Measurements from ENCODE around the gene ZNF518A. TPM values are rescaled to one million over a fixed set of nuclear protein-coding genes. Genes with fewer than 3 reads are reported as not detected.

ZNF518A gene
- total RNA-seq, 1 experiment from 2014 or later: 36.2 TPM

DNA sequence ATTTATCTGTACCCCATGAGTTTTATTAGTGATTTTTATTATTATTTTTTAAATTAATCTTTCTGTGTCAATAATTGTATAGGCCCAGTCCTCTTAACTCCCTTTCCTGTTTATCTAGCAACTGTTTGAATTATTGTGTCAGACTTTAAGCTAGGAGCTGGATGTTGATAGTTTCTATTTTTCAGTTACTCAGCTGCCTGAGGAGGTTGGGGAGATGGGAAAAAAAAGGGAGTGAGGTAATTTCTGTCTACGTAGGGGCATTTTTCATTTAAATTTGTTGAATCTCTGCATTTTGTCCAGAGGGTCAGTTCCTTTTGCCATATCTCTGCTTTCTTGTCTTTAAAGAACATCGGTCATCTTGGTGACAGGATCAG lies 5.0 kb upstream of the ZNF518A start:
- Histone ChIP-seq H3K4ac (ENCODE audit: low read depth, low read length) (no peak overlapping the region), H4K91ac (ENCODE audit: insufficient read length, low read depth, low read length) (no peak overlapping the region), H3K18ac (ENCODE audit: insufficient read length, low read depth, low read length) (no peak overlapping the region), H2AK5ac (ENCODE audit: insufficient read length, low read length) (no peak overlapping the region), H3K56ac (ENCODE audit: insufficient read length, low read depth, low read length) (no peak overlapping the region), H3K4me2 (ENCODE audit: insufficient read depth, insufficient read length, low read length) (peak overlapping the region; percentile 63), H4K20me1 (ENCODE audit: control insufficient read depth, insufficient read depth, insufficient read length) (no peaks in the 10 kb centered on the region), H3K4me1 (ENCODE audit: insufficient read depth, low read length) (no peaks in the 10 kb centered on the region), H3K23me2 (ENCODE audit: insufficient read length, low read depth, low read length, poor library complexity, severe bottlenecking) (peaks cover 4% of the 10 kb centered on the region), H2BK5ac (ENCODE audit: insufficient read length, low read length) (no peak overlapping the region), H4K5ac (ENCODE audit: insufficient read length, low read depth, low read length) (no peak overlapping the region), H3K9ac (ENCODE audit: extremely low read depth, insufficient read length, low read length) (no peak overlapping the region), H2BK120ac (ENCODE audit: low read depth, low read length, poor library complexity, severe bottlenecking) (no peak overlapping the region), H3K79me2 (ENCODE audit: insufficient read depth, low read length) (no peaks in the 10 kb centered on the region), H2BK20ac (ENCODE audit: low read depth, low read length, poor library complexity, severe bottlenecking) (no peak overlapping the region), H2AFZ (ENCODE audit: low read length) (no peak overlapping the region), H3K27me3 (ENCODE audit: insufficient read depth, low read length) (no peaks in the 10 kb centered on the region), H3T11ph (ENCODE audit: low read length) (no peak overlapping the region), H2BK12ac (ENCODE audit: insufficient read length, low read depth, low read length) (no peak overlapping the region), H4K8ac (replicated peaks; ENCODE audit: insufficient read length, low read depth, low read length) (no peak overlapping the region), H3K23ac (ENCODE audit: insufficient read length, low read depth, low read length) (no peak overlapping the region), H3K79me1 (ENCODE audit: insufficient read depth, low read depth, low read length, poor library complexity, severe bottlenecking) (no peaks in the 10 kb centered on the region), H2BK15ac (ENCODE audit: low read depth, low read length) (no peak overlapping the region), H3K14ac (ENCODE audit: insufficient read depth, low read length) (no peak overlapping the region), H3K9me3 (ENCODE audit: control insufficient read depth, low read depth, low read length) (no peaks in the 10 kb centered on the region), H3K27ac (ENCODE audit: insufficient read length, low read depth, low read length) (no peak overlapping the region)
- TF ChIP-seq, protein P1, sequence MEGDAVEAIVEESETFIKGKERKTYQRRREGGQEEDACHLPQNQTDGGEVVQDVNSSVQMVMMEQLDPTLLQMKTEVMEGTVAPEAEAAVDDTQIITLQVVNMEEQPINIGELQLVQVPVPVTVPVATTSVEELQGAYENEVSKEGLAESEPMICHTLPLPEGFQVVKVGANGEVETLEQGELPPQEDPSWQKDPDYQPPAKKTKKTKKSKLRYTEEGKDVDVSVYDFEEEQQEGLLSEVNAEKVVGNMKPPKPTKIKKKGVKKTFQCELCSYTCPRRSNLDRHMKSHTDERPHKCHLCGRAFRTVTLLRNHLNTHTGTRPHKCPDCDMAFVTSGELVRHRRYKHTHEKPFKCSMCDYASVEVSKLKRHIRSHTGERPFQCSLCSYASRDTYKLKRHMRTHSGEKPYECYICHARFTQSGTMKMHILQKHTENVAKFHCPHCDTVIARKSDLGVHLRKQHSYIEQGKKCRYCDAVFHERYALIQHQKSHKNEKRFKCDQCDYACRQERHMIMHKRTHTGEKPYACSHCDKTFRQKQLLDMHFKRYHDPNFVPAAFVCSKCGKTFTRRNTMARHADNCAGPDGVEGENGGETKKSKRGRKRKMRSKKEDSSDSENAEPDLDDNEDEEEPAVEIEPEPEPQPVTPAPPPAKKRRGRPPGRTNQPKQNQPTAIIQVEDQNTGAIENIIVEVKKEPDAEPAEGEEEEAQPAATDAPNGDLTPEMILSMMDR (conservative IDR thresholded peaks at IDR 0.05): no peak
- Mint-ChIP-seq H3K36me3 (ENCODE audit: insufficient read depth in 1 of 3, low read depth in 3 of 3) (peaks cover 0 to 4% (median 0%) of the 10 kb centered on the region in 3 experiments; a peak in 1 of 7 replicates), H3K4me1 (peaks cover 14 to 24% of the 10 kb centered on the region in 2 experiments), H3K9me3 (no peaks in the 10 kb centered on the region), H3K27ac (peak overlapping the region in 1 of 3 experiments; percentile 8; a peak in 1 of 7 replicates), H3K27me3 (ENCODE audit: low read depth) (peaks cover 11% of the 10 kb centered on the region), H3K4me3 (peak overlapping the region; percentile 69 to 80; a peak in 3 of 5 replicates)
- DNase-seq: no peak
- no CpG with 5 or more reads among the region's 2 CpGs for WGBS (ENCODE audit: extremely low coverage, insufficient read length, low lambda C conversion rate)
